Measurements from ENCODE around the gene EGFR.
"Not testable (repeated sequence)": the region's sequence is repeated elsewhere in the genome, so short reads cannot be mapped to it uniquely, and the experiment has no call there.

EGFR gene

DNA sequence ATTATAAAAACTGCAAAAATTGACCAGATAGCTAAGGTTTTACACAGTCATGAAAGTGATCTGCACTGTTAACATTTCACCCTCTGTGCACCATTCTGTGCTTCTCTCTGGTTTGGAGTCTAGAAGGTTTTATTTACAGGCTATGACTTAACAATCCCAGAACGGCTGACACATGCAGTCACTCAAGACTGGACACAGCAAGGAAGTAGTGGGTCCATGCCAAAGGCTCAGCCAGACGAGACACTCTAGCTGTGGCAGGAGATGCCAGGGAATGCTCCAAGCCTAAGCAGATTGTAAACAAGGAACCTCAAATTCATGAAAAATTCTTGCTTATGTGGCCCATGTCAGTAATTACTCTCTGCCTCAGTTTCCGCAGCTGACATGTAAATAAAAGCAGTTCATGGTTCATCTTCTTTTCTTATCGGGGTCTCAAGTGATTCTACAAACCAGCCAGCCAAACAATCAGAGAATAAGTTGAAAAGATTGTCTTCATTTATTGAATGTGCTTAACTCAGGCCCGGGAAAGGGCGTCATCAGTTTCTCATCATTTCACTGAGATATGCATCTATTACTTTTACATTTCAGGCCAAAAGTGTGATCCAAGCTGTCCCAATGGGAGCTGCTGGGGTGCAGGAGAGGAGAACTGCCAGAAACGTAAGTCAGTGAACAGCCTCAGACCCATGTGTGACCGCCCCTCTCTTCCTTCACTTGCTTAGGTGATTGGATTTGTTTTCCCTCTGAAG is 132.1 kb downstream of the EGFR start:
- DNase-seq, result no peak

DNA sequence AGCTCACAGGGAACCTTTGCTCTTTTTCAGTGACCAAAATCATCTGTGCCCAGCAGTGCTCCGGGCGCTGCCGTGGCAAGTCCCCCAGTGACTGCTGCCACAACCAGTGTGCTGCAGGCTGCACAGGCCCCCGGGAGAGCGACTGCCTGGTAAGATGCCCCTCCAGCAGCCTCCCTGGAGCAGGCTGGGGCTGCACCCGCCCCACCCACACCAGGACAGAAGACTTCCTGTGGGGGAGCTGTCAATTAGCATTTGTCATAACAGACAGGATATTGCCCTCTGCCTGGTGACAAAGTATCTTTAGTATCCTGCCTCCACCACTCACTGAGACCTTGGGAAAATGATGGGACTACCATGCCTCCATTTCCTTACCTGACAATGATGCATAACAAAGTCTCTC is 133.7 kb downstream of the EGFR start:
- DNase-seq, result no peak

DNA sequence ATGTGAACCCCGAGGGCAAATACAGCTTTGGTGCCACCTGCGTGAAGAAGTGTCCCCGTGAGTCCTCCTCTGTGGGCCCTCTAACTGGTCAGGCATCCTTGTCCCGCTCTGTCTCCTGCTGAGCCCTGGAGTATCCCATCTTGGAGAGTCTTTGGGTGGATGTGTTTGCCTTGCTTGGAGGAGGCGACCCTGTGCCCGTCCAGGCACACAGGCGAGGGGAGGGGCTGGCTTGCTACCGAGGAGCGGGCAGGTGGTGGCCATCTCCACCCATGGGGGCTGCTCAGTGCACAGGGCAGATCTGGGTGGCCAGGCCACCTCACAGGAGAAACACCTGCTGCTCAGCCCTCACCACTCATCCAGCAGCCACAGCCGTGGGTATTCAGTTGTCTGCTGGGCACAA is 135.3 kb downstream of the EGFR start:
- no peak for DNase-seq

DNA sequence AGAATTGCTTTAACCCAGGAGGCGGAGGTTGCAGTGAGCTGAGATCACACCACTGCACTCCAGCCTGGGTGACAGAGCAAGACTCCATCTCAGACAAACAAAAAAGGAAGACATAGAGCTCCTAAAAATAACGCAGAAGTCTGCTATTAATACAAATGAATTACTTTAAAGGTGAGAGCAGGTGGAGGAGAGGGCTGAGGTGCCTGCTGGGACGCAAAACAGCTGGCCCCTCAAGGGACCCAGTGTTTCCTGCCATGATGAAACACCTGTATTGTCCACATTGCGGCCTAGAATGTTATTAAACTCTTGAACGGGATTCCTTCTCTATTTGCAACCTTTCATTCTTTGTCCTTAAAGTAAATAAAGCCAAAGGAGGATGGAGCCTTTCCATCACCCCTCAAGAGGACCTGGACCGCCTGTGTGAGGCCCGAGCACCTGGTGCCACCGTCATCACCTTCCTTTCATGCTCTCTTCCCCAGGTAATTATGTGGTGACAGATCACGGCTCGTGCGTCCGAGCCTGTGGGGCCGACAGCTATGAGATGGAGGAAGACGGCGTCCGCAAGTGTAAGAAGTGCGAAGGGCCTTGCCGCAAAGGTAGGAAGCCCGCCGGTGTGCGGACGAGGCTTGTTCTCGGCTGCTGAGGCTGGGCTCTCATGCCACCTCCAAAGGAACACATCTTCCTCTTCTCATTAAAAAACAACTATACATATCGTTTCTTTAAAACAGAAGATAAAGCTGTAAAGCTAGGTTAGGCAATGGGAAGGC is 136.7 kb downstream of the EGFR start:
- no peak for DNase-seq

DNA sequence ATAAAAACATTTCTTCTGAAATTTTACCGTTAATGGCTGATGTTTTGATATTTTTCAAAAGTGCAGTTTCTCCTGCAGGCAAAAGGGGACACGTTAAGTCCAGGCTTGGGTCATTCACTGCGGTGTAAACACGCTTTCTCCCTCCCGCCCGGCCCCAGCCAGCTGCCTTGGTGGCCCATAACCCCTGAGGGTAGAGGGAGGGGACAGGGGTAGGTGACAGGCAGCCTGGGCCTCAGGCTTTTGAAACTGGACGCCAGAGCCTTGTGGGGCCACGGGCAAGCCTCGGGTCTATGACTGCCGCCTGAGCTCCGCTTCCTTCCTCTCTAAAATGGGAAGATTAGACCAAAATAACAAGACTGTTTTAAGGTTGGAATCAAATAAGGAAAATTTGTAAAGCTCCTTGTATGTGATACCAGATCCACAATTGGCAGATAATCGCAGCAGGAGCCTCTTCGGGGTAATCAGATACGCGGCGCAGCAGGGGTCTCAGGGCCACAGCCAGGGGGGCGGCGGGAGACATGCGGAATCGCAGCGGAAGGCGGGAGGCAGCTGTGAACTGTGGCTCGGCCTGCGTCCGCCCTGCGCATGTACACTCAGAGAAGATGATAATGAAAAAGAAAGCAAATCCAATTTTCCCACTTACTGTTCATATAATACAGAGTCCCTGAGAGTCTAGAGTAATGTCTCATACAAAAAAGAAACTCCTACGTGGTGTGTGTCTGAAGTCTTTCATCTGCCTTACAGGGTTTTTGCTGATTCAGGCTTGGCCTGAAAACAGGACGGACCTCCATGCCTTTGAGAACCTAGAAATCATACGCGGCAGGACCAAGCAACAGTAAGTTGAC is 138.3 kb downstream of the EGFR start:
- DNase-seq, result no peak

DNA sequence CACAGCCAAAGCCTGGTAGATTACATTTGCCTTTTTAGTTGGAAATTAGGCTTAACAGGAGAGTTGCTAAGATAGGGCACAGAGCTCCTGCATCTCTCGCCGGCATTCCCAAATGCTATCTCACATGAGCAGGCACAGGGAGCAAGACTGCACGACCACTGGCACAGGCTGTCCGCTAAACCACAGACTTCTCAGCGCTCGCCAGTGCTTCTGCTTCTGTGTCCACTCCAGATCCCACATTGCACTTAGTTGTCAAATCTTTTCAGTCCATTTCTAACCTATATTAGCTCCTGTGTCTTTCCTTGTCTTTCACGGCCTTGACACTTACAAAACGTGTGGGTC is 138.9 kb downstream of the EGFR start:
- DNase-seq, result no peak

DNA sequence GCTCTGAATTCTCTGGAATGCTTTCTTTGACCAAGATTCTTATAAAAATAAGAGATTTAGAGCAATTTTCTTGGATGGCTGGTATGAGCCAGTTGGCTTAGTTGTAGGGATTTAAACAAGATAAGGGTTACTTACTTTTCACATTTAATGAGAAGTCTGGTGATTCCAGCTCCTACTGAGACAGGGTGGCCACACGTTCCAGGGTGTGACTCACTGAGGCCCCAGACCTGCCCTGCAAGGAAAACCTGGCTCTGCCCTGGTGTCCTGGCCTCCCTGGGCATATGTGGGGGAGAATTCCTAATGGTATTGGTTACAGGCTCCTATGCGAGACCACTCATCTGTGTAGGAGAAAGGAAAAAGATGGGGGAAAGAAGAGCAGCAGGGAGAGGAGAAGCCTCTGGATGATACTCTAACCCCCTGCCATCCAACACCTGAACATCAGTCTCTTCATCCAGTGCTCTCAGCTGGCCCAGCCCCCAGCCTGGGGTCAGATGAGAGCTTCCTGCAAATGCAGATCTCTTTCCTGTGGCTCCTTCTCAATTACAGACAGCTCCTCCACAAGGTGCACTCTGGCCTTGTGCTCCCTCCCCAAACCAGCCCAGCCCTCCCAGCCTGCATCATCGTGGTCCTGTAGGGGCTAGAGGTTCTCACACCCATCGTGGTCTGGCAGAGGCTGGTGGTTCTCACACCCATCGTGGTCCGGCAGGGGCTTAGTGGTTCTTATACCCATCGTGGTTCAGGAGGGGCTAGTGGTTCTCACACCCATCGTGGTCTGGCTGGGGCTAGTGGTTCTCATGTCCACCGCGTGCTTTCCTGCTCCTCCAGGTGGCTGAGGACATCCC is 139.9 kb downstream of the EGFR start:
- no peak for DNase-seq

DNA sequence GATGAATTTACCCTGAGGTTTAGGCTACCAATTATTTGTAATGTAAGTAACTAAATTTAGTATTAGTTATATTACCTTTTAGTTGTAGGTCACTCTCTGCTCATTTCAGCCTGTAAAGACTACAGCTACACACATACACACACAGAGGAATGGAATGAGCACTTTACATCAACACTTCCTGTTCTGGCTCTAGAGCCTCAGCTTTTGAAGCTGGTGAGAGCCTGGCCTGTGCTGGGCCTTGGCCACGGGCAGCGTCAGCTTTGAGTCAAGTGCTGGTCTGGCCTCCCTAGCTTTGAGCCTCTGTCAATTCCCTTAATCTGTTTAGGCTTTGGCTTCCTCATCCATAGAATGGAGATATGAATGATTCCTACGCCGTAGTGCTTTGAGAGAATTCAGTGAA is 141.7 kb downstream of the EGFR start:
- DNase-seq, result no peak

DNA sequence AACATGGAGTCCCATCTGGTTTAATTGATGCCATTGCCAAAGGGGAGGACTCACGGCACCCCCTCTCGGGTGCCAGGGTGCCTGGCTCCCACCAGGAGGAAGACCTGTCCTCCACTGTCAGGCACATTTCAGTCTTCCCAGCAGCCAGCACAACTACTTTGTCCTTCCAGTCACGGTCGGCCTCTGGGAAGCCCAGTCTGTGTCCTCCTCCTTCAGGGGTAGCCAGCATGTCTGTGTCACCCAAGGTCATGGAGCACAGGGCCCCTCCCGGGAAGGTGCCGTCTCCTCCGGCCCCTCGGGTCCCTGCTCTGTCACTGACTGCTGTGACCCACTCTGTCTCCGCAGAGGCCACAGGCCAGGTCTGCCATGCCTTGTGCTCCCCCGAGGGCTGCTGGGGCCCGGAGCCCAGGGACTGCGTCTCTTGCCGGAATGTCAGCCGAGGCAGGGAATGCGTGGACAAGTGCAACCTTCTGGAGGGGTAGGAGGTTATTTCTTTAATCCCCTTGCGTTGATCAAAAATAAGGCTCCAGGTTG is 142.4 kb downstream of the EGFR start:
- DNase-seq, result no peak

DNA sequence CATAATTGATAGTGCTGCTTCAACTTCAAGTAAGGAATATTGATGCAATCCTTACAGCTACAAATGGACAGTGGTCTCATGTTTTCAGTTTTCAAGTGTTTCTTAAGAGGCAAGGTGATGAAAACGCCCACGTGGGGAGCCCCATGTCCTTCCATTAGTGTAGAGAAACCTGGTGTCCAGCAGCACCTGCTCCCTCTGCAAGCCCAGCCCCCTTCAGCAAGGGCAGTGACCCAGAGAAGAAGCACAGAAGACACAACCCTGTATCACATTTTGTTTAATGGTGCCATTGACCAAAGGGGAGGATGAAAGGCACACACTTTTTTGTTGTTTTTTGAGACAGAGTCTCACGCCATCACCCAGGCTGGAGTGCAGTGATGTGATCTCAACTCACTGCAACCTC is 143.7 kb downstream of the EGFR start:
- no peak for DNase-seq

DNA sequence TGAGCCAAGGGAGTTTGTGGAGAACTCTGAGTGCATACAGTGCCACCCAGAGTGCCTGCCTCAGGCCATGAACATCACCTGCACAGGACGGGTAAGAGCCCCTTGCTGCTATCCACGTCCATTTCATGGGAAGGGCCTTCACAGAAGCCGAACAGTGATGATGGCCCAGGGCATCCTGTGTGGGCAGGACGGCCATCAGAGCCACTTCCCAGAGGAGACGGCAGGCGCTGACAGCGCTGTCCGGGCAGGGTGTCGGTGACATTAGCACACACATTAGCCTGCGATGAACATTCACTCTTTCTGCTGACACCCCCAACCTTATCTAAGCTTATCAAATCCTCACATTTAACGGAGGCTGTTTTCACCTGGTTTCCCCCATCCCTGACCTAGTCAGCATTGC is 144.9 kb downstream of the EGFR start:
- DNase-seq, result no peak

DNA sequence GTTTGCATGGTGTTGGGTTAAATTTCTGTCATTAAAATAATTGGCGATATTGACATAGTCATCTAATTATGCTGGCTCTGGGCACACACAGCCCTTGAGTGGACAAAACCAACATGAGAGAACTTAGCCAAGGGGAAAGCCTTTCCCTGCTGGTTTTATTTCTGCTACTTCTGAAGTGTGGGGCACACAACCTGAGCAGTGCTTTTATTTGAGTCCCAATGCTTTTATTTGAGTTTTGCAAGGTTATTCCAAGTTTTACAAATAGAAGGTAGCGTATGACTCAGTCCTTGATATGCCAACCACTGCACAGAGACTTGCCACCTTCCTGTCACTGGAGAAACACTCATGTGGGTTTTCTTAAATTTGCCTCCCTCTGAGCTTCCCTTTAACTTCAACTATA is 145.7 kb downstream of the EGFR start:
- DNase-seq, result no peak

DNA sequence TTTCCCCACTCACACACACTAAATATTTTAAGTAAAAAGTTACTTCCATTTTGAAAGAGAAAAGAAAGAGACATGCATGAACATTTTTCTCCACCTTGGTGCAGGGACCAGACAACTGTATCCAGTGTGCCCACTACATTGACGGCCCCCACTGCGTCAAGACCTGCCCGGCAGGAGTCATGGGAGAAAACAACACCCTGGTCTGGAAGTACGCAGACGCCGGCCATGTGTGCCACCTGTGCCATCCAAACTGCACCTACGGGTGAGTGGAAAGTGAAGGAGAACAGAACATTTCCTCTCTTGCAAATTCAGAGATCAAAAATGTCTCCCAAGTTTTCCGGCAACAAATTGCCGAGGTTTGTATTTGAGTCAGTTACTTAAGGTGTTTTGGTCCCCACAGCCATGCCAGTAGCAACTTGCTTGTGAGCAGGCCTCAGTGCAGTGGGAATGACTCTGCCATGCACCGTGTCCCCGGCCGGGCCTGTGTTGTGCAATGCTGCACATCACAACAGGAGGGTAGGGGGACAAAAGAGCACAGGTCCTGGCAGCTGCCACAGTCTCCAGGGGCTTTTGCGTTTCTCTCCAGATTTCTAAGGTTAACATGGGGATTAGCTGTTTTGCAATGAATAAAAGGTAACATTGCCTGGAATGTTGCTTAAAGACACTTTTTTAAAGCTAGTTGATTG is 146.5 kb downstream of the EGFR start:
- no peak for DNase-seq

DNA sequence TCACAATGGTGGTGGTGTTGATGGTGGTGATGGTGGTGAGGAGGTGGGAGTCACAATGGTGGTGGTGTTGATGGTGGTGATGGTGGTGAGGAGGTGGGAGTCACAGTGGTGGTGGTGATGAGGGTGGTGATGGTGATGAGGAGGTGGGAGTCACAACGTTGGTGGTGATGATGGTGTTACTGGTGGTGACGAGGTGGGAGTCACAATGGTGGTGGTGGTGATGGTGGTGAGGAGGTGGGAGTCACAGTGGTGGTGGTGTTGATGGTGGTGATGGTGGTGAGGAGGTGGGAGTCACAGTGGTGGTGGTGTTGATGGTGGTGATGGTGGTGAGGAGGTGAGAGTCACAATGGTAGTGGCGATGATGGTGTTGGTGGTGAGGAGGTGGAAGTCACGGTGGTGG is 148.5 kb downstream of the EGFR start:
- DNase-seq, result not testable (repeated sequence)

DNA sequence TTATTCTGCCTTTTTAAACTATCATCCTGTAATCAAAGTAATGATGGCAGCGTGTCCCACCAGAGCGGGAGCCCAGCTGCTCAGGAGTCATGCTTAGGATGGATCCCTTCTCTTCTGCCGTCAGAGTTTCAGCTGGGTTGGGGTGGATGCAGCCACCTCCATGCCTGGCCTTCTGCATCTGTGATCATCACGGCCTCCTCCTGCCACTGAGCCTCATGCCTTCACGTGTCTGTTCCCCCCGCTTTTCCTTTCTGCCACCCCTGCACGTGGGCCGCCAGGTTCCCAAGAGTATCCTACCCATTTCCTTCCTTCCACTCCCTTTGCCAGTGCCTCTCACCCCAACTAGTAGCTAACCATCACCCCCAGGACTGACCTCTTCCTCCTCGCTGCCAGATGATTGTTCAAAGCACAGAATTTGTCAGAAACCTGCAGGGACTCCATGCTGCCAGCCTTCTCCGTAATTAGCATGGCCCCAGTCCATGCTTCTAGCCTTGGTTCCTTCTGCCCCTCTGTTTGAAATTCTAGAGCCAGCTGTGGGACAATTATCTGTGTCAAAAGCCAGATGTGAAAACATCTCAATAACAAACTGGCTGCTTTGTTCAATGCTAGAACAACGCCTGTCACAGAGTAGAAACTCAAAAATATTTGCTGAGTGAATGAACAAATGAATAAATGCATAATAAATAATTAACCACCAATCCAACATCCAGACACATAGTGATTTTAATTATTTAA is 151.7 kb downstream of the EGFR start:
- DNase-seq, result no peak

DNA sequence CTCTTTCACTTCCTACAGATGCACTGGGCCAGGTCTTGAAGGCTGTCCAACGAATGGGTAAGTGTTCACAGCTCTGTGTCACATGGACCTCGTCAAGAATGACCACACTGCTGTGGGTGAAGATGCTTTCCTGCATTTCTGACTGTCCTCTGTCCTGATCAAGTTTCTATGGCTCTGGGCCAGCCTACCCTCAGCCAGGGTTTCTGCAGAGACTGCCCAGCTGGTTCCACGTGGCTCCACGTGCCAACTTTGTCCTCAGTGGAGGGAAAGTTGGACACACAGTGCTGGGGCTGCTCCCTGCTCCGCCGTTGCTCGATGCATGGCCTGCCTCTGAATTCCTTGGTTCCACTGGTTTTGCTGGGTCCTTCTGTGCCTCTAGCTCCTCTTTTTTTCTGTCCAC is 152.3 kb downstream of the EGFR start:
- DNase-seq, result no peak

DNA sequence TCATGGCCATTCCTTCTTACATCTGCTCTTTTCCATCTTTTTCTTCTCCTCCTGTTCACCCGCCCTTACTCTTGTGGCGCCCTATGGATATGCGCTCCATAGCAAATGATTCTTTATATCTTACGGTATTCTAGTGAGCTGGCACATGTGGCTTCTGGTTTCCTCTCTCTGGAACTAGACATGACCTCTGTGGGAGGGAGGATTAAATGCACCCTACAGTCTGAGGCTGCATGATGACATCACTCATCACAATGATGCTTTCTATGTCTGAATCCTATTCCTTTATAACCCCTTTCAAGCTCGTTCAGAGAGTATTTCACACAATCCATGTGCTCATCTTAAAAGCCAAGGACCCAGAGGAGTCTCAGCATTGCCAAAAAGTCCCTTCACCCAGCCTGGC is 153.3 kb downstream of the EGFR start:
- DNase-seq, result no peak

DNA sequence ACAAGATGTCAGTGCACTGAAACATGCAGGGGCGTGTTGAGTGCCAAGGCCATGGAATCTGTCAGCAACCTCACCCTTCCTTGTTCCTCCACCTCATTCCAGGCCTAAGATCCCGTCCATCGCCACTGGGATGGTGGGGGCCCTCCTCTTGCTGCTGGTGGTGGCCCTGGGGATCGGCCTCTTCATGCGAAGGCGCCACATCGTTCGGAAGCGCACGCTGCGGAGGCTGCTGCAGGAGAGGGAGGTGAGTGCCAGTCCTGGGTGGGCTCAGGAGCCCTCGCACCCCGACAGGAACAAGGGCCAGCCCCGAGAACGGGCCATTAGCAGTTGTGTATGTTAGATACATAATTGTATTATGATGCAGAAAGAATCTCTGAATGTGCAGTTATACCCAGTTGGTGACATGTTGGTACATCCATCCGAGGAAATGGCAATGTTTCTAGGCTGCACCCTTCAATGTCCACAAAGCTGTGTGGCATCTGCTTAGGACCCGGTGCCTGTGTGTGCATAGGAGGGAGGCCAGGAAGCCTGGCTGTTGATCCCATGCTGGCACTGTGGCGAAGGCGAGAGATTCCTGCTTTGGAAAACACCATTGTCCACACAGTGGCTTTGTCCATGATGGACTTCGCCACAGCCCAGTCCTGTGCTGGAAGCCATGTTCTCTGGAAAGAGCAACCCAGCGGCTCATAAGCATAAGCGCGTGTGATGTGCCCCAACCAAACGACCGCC is 154.2 kb downstream of the EGFR start:
- DNase-seq, result no peak

DNA sequence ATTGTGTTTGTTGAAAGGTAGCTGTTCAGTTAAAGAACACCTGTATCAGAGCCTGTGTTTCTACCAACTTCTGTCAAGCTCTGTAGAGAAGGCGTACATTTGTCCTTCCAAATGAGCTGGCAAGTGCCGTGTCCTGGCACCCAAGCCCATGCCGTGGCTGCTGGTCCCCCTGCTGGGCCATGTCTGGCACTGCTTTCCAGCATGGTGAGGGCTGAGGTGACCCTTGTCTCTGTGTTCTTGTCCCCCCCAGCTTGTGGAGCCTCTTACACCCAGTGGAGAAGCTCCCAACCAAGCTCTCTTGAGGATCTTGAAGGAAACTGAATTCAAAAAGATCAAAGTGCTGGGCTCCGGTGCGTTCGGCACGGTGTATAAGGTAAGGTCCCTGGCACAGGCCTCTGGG is 154.9 kb downstream of the EGFR start:
- no peak for DNase-seq

DNA sequence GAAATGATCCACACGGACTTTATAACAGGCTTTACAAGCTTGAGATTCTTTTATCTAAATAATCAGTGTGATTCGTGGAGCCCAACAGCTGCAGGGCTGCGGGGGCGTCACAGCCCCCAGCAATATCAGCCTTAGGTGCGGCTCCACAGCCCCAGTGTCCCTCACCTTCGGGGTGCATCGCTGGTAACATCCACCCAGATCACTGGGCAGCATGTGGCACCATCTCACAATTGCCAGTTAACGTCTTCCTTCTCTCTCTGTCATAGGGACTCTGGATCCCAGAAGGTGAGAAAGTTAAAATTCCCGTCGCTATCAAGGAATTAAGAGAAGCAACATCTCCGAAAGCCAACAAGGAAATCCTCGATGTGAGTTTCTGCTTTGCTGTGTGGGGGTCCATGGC is 155.6 kb downstream of the EGFR start:
- no peak for DNase-seq

DNA sequence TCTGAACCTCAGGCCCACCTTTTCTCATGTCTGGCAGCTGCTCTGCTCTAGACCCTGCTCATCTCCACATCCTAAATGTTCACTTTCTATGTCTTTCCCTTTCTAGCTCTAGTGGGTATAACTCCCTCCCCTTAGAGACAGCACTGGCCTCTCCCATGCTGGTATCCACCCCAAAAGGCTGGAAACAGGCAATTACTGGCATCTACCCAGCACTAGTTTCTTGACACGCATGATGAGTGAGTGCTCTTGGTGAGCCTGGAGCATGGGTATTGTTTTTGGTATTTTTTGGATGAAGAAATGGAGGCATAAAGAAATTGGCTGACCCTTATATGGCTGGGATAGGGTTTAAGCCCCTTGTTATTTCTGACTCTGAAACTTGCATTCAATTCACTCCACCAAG is 156.0 kb downstream of the EGFR start:
- no peak for DNase-seq

Data from T-helper 9 cell (primary cell).